ENCODE measurements around the gene BCL7C. TPM values are rescaled to one million over a fixed set of nuclear protein-coding genes. Genes with fewer than 3 reads are reported as not detected.
A peak's percentile ranks its signal among the peaks of the same experiment; 100 is the strongest.
"Not testable (repeated sequence)": the region's sequence is repeated elsewhere in the genome, so short reads cannot be mapped to it uniquely, and the experiment has no call there.

The BCL7C gene
- total and polyA plus RNA-seq, 2 donors from 2014 or later: 40.0 to 77.9 TPM

DNA sequence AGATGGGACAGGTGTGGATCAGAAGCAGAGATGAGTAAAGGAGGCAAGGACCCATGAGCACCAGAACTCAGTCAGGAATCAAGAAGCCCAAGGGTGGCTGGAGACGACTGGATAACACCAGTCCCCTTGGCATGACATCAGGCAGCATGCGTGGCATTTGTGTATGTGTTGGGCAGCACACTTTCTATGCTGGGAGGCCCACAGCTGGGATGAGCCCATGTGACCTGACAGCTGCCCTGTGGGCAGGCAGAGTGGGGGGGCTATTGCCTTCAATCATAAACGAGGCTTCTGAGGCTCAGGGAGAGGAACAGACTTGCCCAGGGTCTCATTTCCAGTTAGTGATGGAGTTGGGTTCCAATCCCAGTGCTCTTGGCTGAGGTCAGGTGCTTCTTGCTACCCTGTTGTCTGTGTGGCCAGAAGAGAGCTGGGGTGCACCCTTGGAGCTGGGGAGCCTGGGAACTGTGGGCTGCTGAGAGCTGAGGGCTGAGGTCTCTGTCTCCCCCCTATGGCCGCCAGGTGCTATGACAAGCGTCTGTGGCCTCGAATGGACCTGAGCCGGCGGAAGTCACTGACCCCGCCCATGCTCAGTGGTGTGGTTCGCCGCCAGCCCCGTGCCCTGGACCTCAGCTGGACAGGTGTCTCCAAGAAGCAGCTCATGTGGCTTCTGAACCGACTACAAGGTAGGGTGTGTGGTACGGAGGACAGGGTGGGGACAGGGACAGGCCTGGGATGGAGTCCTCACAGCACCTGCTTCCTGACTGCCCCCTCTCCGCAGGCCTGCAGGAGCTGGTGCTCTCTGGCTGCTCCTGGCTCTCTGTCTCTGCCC lies 47.9 kb upstream of the BCL7C start:
- peak; percentile 72 to 90 (median 82) for DNase-seq
- intact Hi-C loops (cut with DNase I): no loop called here

DNA sequence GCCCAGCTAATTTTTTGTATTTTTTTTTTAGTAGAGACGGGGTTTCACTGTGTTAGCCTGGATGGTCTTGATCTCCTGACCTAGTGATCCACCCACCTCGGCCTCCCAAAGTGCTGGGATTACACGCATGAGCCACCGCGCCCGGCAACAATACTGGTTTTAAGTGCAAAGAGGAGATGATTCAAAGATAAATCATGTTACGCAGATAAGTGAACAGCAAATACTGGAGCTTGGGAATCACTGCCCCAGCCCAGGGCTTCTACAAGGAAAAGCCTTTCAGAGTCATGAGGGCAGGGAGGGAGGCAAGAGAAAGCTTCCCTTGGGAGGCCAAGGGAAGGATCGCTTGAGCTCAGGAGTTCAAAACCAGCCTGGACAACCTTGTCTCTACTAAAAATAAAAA lies 45.7 kb upstream of the BCL7C start:
- H3K9ac ChIP-seq (ENCODE audit: low read length in 3 of 3); H3K36me3 ChIP-seq (ENCODE audit: control insufficient read depth in 2 of 3, insufficient read depth in 3 of 3, low read length in 3 of 3); H3K4me3 ChIP-seq (ENCODE audit: low read length in 3 of 3); H3K27ac ChIP-seq (ENCODE audit: low read depth in 2 of 2, low read length in 2 of 2); H3K9me3 ChIP-seq (ENCODE audit: control insufficient read depth in 2 of 3, insufficient read depth in 1 of 3, low read length in 3 of 3); DNase-seq; FAIRE-seq; H3K27me3 ChIP-seq (ENCODE audit: control insufficient read depth, insufficient read depth, low read length); H3K4me1 ChIP-seq (ENCODE audit: control insufficient read depth in 2 of 3, insufficient read depth in 2 of 3, low read depth in 1 of 3, low read length in 3 of 3); intact Hi-C loops (cut with DNase I): not testable (repeated sequence)

More for the DNA sequence above, 47.9 kb upstream of the BCL7C start:
- TF ChIP-seq, protein P1, sequence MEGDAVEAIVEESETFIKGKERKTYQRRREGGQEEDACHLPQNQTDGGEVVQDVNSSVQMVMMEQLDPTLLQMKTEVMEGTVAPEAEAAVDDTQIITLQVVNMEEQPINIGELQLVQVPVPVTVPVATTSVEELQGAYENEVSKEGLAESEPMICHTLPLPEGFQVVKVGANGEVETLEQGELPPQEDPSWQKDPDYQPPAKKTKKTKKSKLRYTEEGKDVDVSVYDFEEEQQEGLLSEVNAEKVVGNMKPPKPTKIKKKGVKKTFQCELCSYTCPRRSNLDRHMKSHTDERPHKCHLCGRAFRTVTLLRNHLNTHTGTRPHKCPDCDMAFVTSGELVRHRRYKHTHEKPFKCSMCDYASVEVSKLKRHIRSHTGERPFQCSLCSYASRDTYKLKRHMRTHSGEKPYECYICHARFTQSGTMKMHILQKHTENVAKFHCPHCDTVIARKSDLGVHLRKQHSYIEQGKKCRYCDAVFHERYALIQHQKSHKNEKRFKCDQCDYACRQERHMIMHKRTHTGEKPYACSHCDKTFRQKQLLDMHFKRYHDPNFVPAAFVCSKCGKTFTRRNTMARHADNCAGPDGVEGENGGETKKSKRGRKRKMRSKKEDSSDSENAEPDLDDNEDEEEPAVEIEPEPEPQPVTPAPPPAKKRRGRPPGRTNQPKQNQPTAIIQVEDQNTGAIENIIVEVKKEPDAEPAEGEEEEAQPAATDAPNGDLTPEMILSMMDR (IDR thresholded peaks at IDR 0.05; ENCODE audit: borderline replicate concordance, extremely low read depth, insufficient read depth): peak; percentile 84
- Histone ChIP-seq H3K4me1 (ENCODE audit: control insufficient read depth in 2 of 3, insufficient read depth in 2 of 3, low read depth in 1 of 3, low read length in 3 of 3) (peaks cover 0 to 6% (median 6%) of the 10 kb centered on the region in 3 donors), H3K27ac (ENCODE audit: low read depth in 2 of 2, low read length in 2 of 2) (peak overlapping the region; percentile 36 to 51), H3K27me3 (ENCODE audit: control insufficient read depth, insufficient read depth, low read length) (no peaks in the 10 kb centered on the region), H3K9me3 (ENCODE audit: control insufficient read depth in 2 of 3, insufficient read depth in 1 of 3, low read length in 3 of 3) (no peaks in the 10 kb centered on the region), H3K9ac (ENCODE audit: low read length in 3 of 3) (peak overlapping the region in 1 of 3 donors; percentile 29), H3K36me3 (ENCODE audit: control insufficient read depth in 2 of 3, insufficient read depth in 3 of 3, low read length in 3 of 3) (peaks cover 2 to 4% (median 3%) of the 10 kb centered on the region in 3 donors), H3K4me3 (ENCODE audit: low read length in 3 of 3) (no peak overlapping the region)
- FAIRE-seq: no peak

DNA sequence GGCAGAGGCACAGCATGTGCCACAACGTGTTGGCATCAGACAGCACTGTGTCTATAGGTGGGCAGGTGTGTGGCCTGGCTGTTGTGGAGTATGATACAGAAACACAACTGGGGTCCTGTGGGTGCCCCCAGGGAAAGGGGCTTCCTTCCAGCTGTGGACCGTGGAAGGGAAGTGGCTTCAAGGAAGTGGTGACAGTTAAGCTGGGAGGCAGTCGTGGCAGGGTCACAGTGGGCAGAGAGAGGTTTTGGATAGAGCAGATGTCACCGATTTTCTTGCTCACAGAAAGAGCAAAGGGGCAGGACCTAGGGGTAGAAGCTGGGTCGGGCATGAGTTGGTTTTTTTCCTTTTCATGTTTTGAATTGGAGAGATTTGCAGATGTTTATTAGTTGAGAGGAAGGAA lies 43.8 kb upstream of the BCL7C start:
- Histone ChIP-seq H3K27ac (ENCODE audit: low read depth in 2 of 2, low read length in 2 of 2) (peak overlapping the region; percentile 20 to 42), H3K4me1 (ENCODE audit: control insufficient read depth in 2 of 3, insufficient read depth in 2 of 3, low read depth in 1 of 3, low read length in 3 of 3) (peaks cover 0 to 7% (median 6%) of the 10 kb centered on the region in 3 donors), H3K36me3 (ENCODE audit: control insufficient read depth in 2 of 3, insufficient read depth in 3 of 3, low read length in 3 of 3) (peaks cover 0 to 6% (median 0%) of the 10 kb centered on the region in 3 donors), H3K9me3 (ENCODE audit: control insufficient read depth in 2 of 3, insufficient read depth in 1 of 3, low read length in 3 of 3) (no peaks in the 10 kb centered on the region), H3K9ac (ENCODE audit: low read length in 3 of 3) (no peak overlapping the region), H3K4me3 (ENCODE audit: low read length in 3 of 3) (no peak overlapping the region), H3K27me3 (ENCODE audit: control insufficient read depth, insufficient read depth, low read length) (no peaks in the 10 kb centered on the region)
- no peak for DNase-seq
- TF ChIP-seq, protein P1 (IDR thresholded peaks at IDR 0.05; ENCODE audit: borderline replicate concordance, extremely low read depth, insufficient read depth): no peak
- intact Hi-C loops (cut with DNase I): no loop called here
- no peak for FAIRE-seq

DNA sequence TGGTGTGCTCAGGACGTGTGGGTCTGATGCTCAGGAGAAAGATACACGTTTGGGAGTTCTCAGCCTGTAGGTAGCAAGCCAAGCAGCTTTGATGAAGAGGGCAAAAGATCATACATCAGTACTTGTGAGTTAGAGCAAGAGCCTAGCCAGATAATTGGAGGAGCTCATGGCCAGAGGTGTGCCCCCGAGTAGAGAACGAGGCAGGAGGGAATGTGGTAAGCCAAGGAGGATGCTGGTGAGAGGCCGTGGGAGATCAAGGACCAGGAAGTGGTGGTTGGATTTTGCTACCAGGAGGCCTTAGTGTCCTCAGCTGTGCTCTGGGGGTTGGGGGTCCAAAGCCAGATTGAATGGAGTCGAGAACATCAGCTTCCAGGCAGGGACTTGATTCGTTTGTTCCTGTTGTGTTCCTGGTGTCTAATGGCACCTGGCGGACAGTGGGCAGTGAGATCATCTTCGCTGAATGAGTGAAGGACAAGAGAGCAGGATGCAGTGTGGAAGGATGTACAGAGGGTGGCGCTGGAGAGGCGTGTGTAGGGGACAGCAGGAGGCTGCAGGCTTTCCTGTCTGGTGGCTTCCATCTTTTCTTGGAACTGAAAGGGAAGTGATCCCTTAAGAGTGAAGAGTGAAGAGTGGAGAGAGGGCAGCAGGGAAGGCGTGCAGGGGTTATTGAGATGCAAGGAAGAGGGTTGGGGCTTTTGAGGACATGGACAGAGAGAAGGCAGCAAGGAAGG lies 41.1 kb upstream of the BCL7C start:
- peaks cover 0 to 2% (median 0%) of the 10 kb centered on the region in 3 donors for H3K4me1 ChIP-seq (ENCODE audit: control insufficient read depth in 2 of 3, insufficient read depth in 2 of 3, low read depth in 1 of 3, low read length in 3 of 3)
- no peak overlapping the region for H3K4me3 ChIP-seq (ENCODE audit: low read length in 3 of 3)
- FAIRE-seq: no peak
- no peak for DNase-seq
- no peaks in the 10 kb centered on the region for H3K9me3 ChIP-seq (ENCODE audit: control insufficient read depth in 2 of 3, insufficient read depth in 1 of 3, low read length in 3 of 3)
- peaks cover 2 to 15% (median 13%) of the 10 kb centered on the region in 3 donors for H3K36me3 ChIP-seq (ENCODE audit: control insufficient read depth in 2 of 3, insufficient read depth in 3 of 3, low read length in 3 of 3)
- TF ChIP-seq, protein P1 (IDR thresholded peaks at IDR 0.05; ENCODE audit: borderline replicate concordance, extremely low read depth, insufficient read depth): peak; percentile 35
- H3K27ac ChIP-seq (ENCODE audit: low read depth in 2 of 2, low read length in 2 of 2): no peak overlapping the region
- H3K27me3 ChIP-seq (ENCODE audit: control insufficient read depth, insufficient read depth, low read length): no peaks in the 10 kb centered on the region
- no peak overlapping the region for H3K9ac ChIP-seq (ENCODE audit: low read length in 3 of 3)
- intact Hi-C loops (cut with DNase I): no loop called here
